HepG2 (cell line): ENCODE results near the gene ZNF428. TPM values are rescaled to one million over a fixed set of nuclear protein-coding genes. Genes with fewer than 3 reads are reported as not detected.
A peak's percentile ranks its signal among the peaks of the same experiment; 100 is the strongest.

Experiments used
- ATAC-seq: fragments of 200-7000 bp; cut with Tn5 transposase; 3 replicates; pipeline ENCODE4 v1.9.1; 2020; ENCODE audit warnings: mild to moderate bottlenecking, moderate library complexity
- BruUV-seq: library from RNA; stranded (reverse); fragments of 400-500 nt; replicated peaks from 2 replicates; lab custom pipeline; 2021; lab: Mats Ljungman, UMichigan
- CTCF ChIA-PET: fragments of 300-600 bp; formaldehyde crosslinking; extraction: SDS; loops from one replicate; lab custom pipeline; 2021; ENCODE audit warnings: low total read pairs, inconsistent platforms, low intra/inter-chr PET ratio; lab: Yijun Ruan, JAX
- POLR2A ChIA-PET: fragments of 350-600 bp; sonication (Branson Sonifier 250); formaldehyde crosslinking; loops from one replicate; lab custom pipeline; 2020; ENCODE audit warnings: antibody characterized with exemption, inconsistent platforms; lab: Yijun Ruan, JAX
- DNase-seq: peaks from one replicate; pipeline ENCODE4 v3.0.0-alpha.2; 2015; ENCODE audit warnings: low spot score
- FAIRE-seq: peaks from 3 replicates; lab custom pipeline; 2011; peaks lifted over from hg19 to GRCh38; lab: Jason Lieb, UNC
- H2AFZ ChIP-seq: one replicate; pipeline ENCODE4 v1.6.1; 2011; ENCODE audit warnings: low read length, inconsistent platforms
- H3K27ac ChIP-seq: fragments of 300-600 bp; 3 replicates; pipeline ENCODE4 v1.8.0; 2011; ENCODE audit warnings: mixed run types, mild to moderate bottlenecking, mixed read lengths, low read length, inconsistent platforms; ENCODE audit not compliant: insufficient read depth; ENCODE audit errors: extremely low read length
- H3K27me3 ChIP-seq, 2 experiments: fragments of 200-600 bp in 1 of 2; 2 replicates in 1 of 2; 3 replicates in 1 of 2; pipeline versions ENCODE4 v1.6.0 to v1.8.0; 2011; ENCODE audit warnings: low read length in 2 of 2, mild to moderate bottlenecking in 2 of 2, moderate library complexity in 2 of 2, inconsistent platforms in 1 of 2; ENCODE audit not compliant: insufficient read depth in 2 of 2, control insufficient read depth in 1 of 2
- H3K36me3 ChIP-seq, 2 experiments: fragments of 200-600 bp in 1 of 2; replicated peaks in 1 of 2; 2 replicates in 1 of 2; 3 replicates in 1 of 2; pipeline versions ENCODE4 v1.5.1 to v1.8.0; 2011; ENCODE audit warnings: low read length in 2 of 2, inconsistent platforms in 1 of 2; ENCODE audit not compliant: insufficient read depth in 2 of 2, control insufficient read depth in 1 of 2
- H3K4me1 ChIP-seq: 2 replicates; pipeline ENCODE4 v1.5.1; 2012; ENCODE audit warnings: low read length, inconsistent platforms; ENCODE audit not compliant: insufficient read depth
- H3K4me2 ChIP-seq: 2 replicates; pipeline ENCODE4 v1.6.0; 2011; ENCODE audit warnings: low read depth, low read length, inconsistent platforms
- H3K4me3 ChIP-seq, 3 experiments: fragments of 200-600 bp in 1 of 3; sonication (generic), shearing (Covaris generic) in 1 of 3; replicated peaks in 1 of 3; 2 replicates each; pipeline ENCODE4 v1.5.1; 2011 to 2016; ENCODE audit warnings: low read length in 3 of 3, inconsistent platforms in 2 of 3, low read depth in 2 of 3, mild to moderate bottlenecking in 2 of 3, control low read depth in 1 of 3, mixed read lengths in 1 of 3; ENCODE audit not compliant: insufficient read depth in 1 of 3
- H3K79me2 ChIP-seq: one replicate; pipeline ENCODE4 v1.6.1; 2011; ENCODE audit warnings: low read length, inconsistent platforms; ENCODE audit not compliant: insufficient read depth
- H3K9ac ChIP-seq: 2 replicates; pipeline ENCODE4 v1.6.0; 2011; ENCODE audit warnings: mild to moderate bottlenecking, low read depth, low read length, inconsistent platforms; ENCODE audit not compliant: insufficient read depth
- H3K9me3 ChIP-seq: 2 replicates; pipeline ENCODE4 v1.5.1; 2012; ENCODE audit warnings: mild to moderate bottlenecking, low read length
- H4K20me1 ChIP-seq: 2 replicates; pipeline ENCODE4 v1.6.0; 2011; ENCODE audit warnings: inconsistent platforms, mild to moderate bottlenecking, low read length, moderate library complexity; ENCODE audit not compliant: insufficient read depth
- RBFOX2 ChIP-seq: fragments of 200-400 bp; formaldehyde crosslinking; IDR thresholded peaks from 2 replicates; pipeline ENCODE4 v1.6.1; 2017; ENCODE audit warnings: low read depth, mild to moderate bottlenecking, low read length
- YEATS4 ChIP-seq: sonication (generic); formaldehyde crosslinking; IDR thresholded peaks from 2 replicates; pipeline ENCODE4 v1.4.0; 2020; ENCODE audit warnings: missing genetic modification reagents, borderline replicate concordance
- WGBS: methylation state at CpG from one replicate; pipeline ENCODE4 v1.1.6; 2017; ENCODE audit warnings: low lambda C conversion rate; 5-methylcytosine and 5-hydroxymethylcytosine counted together
- in situ Hi-C: cut with HindIII; loops from 2 replicates; pipeline ENCODE4 v1.10.0; 2017; ENCODE audit warnings: low pct_unique_long_range_greater_than_20kb; ENCODE audit not compliant: extremely low pct_ligation_motif_present
- intact Hi-C: fragments of 100-400 bp; cut with micrococcal nuclease; formaldehyde crosslinking; loops from one replicate; pipeline ENCODE4 v1.10.0; 2022; ENCODE audit not compliant: unreplicated experiment
- polyA plus RNA-seq, 8 experiments: library from polyadenylated mRNA; depleted of rRNA in 3 of 8; stranded (reverse) in 7 of 8; unstranded in 1 of 8; fragments of >200 nt; fragmentation: Illumina TruSeq in 4 of 8; extraction: Trizol in 4 of 8; gene quantifications; 2 replicates each; pipeline versions ENCODE4 v1.2.1 to v1.2.3, GENCODE V29; 2011 to 2016; ENCODE audit warnings: low read depth in 4 of 8, missing spikeins in 1 of 8, mixed read lengths in 1 of 8; ENCODE audit not compliant: insufficient read depth in 1 of 8
- total RNA-seq, 5 experiments: library from RNA; depleted of rRNA; stranded (reverse); fragments of >200 nt; fragmentation: Illumina TruSeq; extraction: Trizol; gene quantifications; 2 replicates each; pipeline ENCODE4 v1.2.3, GENCODE V29; 2016; ENCODE audit warnings: low read depth in 1 of 5
- TF ChIP-seq, protein P1 (sequence below): sonication (generic); formaldehyde crosslinking; IDR thresholded peaks from 2 replicates; pipeline ENCODE4 v1.4.0; 2020; ENCODE audit warnings: missing genetic modification reagents, borderline replicate concordance

The ZNF428 gene
- total and polyA plus RNA-seq, 2 of the 13 experiments (the other 11 are each of a cell fraction or from before 2014, with no cell fraction given), result 10.4 to 26.9 TPM

- POLR2A ChIA-PET, result no interaction called here
- Histone ChIP-seq H3K4me1 (peaks cover 27% of the 10 kb centered on the region), H3K4me2 (no peak overlapping the region), H3K79me2 (peaks cover 21% of the 10 kb centered on the region), H3K27ac (no peak overlapping the region), H4K20me1 (peaks cover 2% of the 10 kb centered on the region; the same call in 1 of the 2 replicates), H2AFZ (no peak overlapping the region), H3K4me3 (no peak overlapping the region), H3K9ac (no peak overlapping the region), H3K27me3 (no peaks in the 10 kb centered on the region; a peak in 1 of 5 replicates)
- ATAC-seq (no peak), FAIRE-seq (no peak)
- over 99% methylated on average over 27 of the region's 37 CpGs for WGBS
- in situ Hi-C loops, result no loop called here
- TF ChIP-seq RBFOX2 (0 out of 2 replicates have a peak, but pooled peaks have one; percentile 25), YEATS4 (no peak)
- TF ChIP-seq, all 625 proteins: peak for 1
- no peaks in the 10 kb centered on the region for H3K9me3 ChIP-seq
- intact Hi-C loops, result loop anchor here (10.0 kb wide), 1 partner anchor 68 kb away; the partner anchor contains the start of gene ETHE1
- peaks cover 3% of the 10 kb centered on the region in 2 experiments; a peak in 4 of 5 replicates for H3K36me3 ChIP-seq
- DNase-seq, result no peak
- CTCF ChIA-PET, result no interaction called here
- no TSS peak for BruUV-seq
Measured at GRCh38 chr19:43592800-43593350, 26.6 kb downstream of the ZNF428 start.

DNA sequence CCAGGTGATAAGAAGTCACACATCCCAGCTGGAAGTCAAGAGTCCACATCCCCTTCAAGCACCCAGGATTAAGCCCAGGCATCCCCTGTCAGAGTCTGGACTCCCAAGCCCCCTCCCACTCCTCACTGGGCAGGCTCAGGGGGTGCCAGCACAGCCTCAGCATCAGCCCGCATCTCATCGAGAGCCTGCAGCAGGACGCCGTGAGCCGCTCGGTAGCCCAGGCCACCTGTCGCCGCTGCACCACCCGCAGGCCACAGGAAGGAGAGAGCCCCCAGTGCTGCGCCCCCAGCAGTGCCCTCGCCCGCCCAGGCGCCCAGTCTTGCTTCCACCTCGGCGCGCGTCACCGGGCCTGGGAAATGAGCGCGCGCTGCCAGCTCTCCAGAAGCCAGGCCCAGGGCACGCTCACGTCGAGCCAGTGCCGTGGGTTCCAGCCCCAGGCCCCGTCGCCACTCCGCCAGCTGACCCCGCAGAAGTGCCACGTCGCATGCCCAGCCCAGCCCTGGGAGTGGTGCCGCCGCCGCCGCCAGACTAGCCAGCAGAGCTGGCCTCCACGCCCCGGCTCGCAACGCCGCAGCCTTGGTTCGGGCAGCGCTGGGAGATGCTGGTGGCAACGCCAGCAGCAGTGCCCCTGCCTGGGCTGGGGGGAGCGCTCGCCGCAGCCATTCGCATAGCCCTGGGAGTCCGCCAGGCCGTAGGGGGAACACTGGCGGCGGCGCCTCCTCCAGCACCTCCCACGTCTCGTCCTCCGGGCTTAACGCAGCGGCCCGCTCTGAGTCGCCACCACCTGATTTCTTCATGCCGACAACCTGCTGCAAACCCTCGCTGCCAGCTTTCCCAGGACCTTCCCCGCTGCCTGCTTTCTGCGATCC is 27.3 kb downstream of the ZNF428 start:
- no peak overlapping the region for H3K4me2 ChIP-seq
- no peak overlapping the region for H3K4me3 ChIP-seq
- peaks cover 2% of the 10 kb centered on the region; the same call in 1 of the 2 replicates for H4K20me1 ChIP-seq
- TF ChIP-seq RBFOX2, result peak; percentile 40; the same call in 1 of the 2 replicates
- TF ChIP-seq, protein P1, sequence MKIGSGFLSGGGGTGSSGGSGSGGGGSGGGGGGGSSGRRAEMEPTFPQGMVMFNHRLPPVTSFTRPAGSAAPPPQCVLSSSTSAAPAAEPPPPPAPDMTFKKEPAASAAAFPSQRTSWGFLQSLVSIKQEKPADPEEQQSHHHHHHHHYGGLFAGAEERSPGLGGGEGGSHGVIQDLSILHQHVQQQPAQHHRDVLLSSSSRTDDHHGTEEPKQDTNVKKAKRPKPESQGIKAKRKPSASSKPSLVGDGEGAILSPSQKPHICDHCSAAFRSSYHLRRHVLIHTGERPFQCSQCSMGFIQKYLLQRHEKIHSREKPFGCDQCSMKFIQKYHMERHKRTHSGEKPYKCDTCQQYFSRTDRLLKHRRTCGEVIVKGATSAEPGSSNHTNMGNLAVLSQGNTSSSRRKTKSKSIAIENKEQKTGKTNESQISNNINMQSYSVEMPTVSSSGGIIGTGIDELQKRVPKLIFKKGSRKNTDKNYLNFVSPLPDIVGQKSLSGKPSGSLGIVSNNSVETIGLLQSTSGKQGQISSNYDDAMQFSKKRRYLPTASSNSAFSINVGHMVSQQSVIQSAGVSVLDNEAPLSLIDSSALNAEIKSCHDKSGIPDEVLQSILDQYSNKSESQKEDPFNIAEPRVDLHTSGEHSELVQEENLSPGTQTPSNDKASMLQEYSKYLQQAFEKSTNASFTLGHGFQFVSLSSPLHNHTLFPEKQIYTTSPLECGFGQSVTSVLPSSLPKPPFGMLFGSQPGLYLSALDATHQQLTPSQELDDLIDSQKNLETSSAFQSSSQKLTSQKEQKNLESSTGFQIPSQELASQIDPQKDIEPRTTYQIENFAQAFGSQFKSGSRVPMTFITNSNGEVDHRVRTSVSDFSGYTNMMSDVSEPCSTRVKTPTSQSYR (CRISPR knock-in tag), result no peak
- TF ChIP-seq, all 625 proteins: peak for 1
- DNase-seq, result no peak
- in situ Hi-C loops (no loop called here), intact Hi-C loops (loop anchor here (10.0 kb wide), 1 partner anchor 67 kb away; the partner anchor contains the start of gene ETHE1)
- Histone ChIP-seq H3K9ac (no peak overlapping the region), H3K79me2 (peaks cover 13% of the 10 kb centered on the region), H3K27me3 (no peaks in the 10 kb centered on the region; a peak in 1 of 5 replicates), H2AFZ (no peak overlapping the region), H3K4me1 (peaks cover 20% of the 10 kb centered on the region), H3K27ac (no peak overlapping the region), H3K36me3 (peaks cover 3% of the 10 kb centered on the region in 2 experiments; a peak in 4 of 5 replicates), H3K9me3 (no peaks in the 10 kb centered on the region)
- 98% methylated on average over 48 of the region's 63 CpGs for WGBS
- CTCF ChIA-PET, result no interaction called here
- BruUV-seq, result no TSS peak
- POLR2A ChIA-PET, result no interaction called here
- FAIRE-seq, result no peak
- ATAC-seq, result no peak
